Middle frontal gyrus (tissue), 1 donor: ENCODE data around the gene GABRD.
"Not testable (repeated sequence)": the region's sequence is repeated elsewhere in the genome, so short reads cannot be mapped to it uniquely, and the experiment has no call there.

Experiments used
- DNase-seq: peaks from one replicate; pipeline ENCODE4 v3.0.0-alpha.2; 2015; ENCODE audit warnings: low spot score; ENCODE audit errors: extremely low spot score

Gene GABRD

GRCh38 chr1:2019172-2019543 lies at the start of gene GABRD:
Gene GABRD (plus strand): TSS chr1:2019345. CDS start chr1:2019424, 79 bp downstream.
- DNase-seq, result no peak

GRCh38 chr1:1969505-1969900 lies 49.6 kb upstream of the GABRD start:
- DNase-seq, result no peak

- no peak for DNase-seq
Measured at GRCh38 chr1:1969953-1970716, 49.0 kb upstream of the GABRD start.

GRCh38 chr1:1971017-1971416 lies 48.1 kb upstream of the GABRD start:
- DNase-seq, result no peak

- DNase-seq, result no peak
Measured at GRCh38 chr1:1971688-1972087, 47.5 kb upstream of the GABRD start.

- DNase-seq, result no peak
Measured at GRCh38 chr1:1972976-1973715, 46.0 kb upstream of the GABRD start.

- DNase-seq, result no peak
Measured at GRCh38 chr1:1973716-1974642, 45.2 kb upstream of the GABRD start.

- DNase-seq, result no peak
Measured at GRCh38 chr1:1974834-1975233, 44.3 kb upstream of the GABRD start.

GRCh38 chr1:1975535-1975934 lies 43.6 kb upstream of the GABRD start:
- no peak for DNase-seq

GRCh38 chr1:1976031-1976430 lies 43.1 kb upstream of the GABRD start:
- DNase-seq, result no peak

GRCh38 chr1:1978108-1978507 lies 41.0 kb upstream of the GABRD start:
- DNase-seq, result no peak

- DNase-seq, result not testable (repeated sequence)
Measured at GRCh38 chr1:1978690-1979481, 40.3 kb upstream of the GABRD start.

GRCh38 chr1:1979482-1980165 lies 39.5 kb upstream of the GABRD start:
- DNase-seq, result no peak

- DNase-seq, result no peak
Measured at GRCh38 chr1:1980467-1981141, 38.5 kb upstream of the GABRD start.

- DNase-seq, result no peak
Measured at GRCh38 chr1:1981142-1981500, 38.0 kb upstream of the GABRD start.

GRCh38 chr1:1981631-1982327 lies 37.4 kb upstream of the GABRD start:
- not testable (repeated sequence) for DNase-seq

- DNase-seq, result no peak
Measured at GRCh38 chr1:1982379-1983232, 36.5 kb upstream of the GABRD start.

GRCh38 chr1:1984560-1985070 lies 34.5 kb upstream of the GABRD start:
- DNase-seq, result no peak
